ENCODE measurements around the gene YIPF1. TPM values are rescaled to one million over a fixed set of nuclear protein-coding genes. Genes with fewer than 3 reads are reported as not detected.

The YIPF1 gene
- polyA plus RNA-seq, 3 donors: 24.4 to 51.9 (median 42.1) TPM

DNA sequence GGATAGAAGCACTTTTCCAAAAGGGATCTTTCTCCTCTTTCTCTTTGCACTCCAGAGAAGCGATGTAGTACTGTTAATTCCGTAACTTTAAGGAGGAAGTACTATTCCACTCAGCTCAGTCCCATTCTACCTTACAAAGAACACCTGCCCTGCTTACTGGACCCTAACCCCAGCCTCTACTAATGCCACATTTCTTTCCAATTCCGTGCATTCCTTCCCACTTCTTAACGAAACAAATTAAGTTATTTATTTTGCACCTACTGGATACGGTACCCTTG is 52.0 kb downstream of the YIPF1 start:
- TF ChIP-seq, protein P1, sequence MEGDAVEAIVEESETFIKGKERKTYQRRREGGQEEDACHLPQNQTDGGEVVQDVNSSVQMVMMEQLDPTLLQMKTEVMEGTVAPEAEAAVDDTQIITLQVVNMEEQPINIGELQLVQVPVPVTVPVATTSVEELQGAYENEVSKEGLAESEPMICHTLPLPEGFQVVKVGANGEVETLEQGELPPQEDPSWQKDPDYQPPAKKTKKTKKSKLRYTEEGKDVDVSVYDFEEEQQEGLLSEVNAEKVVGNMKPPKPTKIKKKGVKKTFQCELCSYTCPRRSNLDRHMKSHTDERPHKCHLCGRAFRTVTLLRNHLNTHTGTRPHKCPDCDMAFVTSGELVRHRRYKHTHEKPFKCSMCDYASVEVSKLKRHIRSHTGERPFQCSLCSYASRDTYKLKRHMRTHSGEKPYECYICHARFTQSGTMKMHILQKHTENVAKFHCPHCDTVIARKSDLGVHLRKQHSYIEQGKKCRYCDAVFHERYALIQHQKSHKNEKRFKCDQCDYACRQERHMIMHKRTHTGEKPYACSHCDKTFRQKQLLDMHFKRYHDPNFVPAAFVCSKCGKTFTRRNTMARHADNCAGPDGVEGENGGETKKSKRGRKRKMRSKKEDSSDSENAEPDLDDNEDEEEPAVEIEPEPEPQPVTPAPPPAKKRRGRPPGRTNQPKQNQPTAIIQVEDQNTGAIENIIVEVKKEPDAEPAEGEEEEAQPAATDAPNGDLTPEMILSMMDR (IDR thresholded peaks at IDR 0.05): no peak
- no peaks in the 10 kb centered on the region for H3K36me3 ChIP-seq (replicated peaks in 1 of 2; ENCODE audit: control insufficient read depth in 1 of 2, insufficient read depth in 2 of 2, low read length in 2 of 2)
- Mint-ChIP-seq H3K27me3 (ENCODE audit: low read depth in 3 of 3) (peaks cover 0 to 4% (median 2%) of the 10 kb centered on the region in 3 donors), H3K4me3 (peak overlapping the region; percentile 93 to 98), H3K36me3 (peaks cover 1 to 4% of the 10 kb centered on the region in 2 donors), H3K27ac (peak overlapping the region; percentile 83 to 99 (median 96)), H3K9me3 (peaks cover 0 to 15% (median 11%) of the 10 kb centered on the region in 7 donors), H3K4me1 (peaks cover 22% of the 10 kb centered on the region)
- no peaks in the 10 kb centered on the region for H3K27me3 ChIP-seq (ENCODE audit: control insufficient read depth in 2 of 2, insufficient read depth in 2 of 2, low read length in 2 of 2)
- no peaks in the 10 kb centered on the region for H4K20me1 ChIP-seq (ENCODE audit: insufficient read depth, low read length)
- H3K4me1 ChIP-seq (ENCODE audit: control insufficient read depth in 1 of 2, insufficient read depth in 2 of 2, low read length in 2 of 2): peaks cover 8 to 16% of the 10 kb centered on the region in 2 donors
- peak in 1 of 3 donors; percentile 8 for DNase-seq
- intact Hi-C loops (cut with micrococcal nuclease): loop anchor here (5.0 kb wide), 3 partner anchors 55 to 215 kb away; partner anchors contain the start of genes DIO1 (in 1 of the 2), IFT25 (in 1 of the 2), LRRC42 (in 1 of the 2) and TCEANC2 (in 1 of the 2)
- peaks cover 4 to 10% of the 10 kb centered on the region in 2 donors for H3K9me3 ChIP-seq (replicated peaks in 1 of 2; ENCODE audit: control insufficient read depth in 1 of 2, insufficient read depth in 1 of 2, low read length in 2 of 2)
- H2AFZ ChIP-seq (ENCODE audit: insufficient read depth, low read depth, low read length, poor library complexity, severe bottlenecking): peak overlapping the region; percentile 84
- H3K4me3 ChIP-seq (replicated peaks in 1 of 3; ENCODE audit: low read depth in 2 of 3, low read length in 3 of 3): peak overlapping the region; percentile 83 to 93 (median 86)
- H3K9ac ChIP-seq (ENCODE audit: insufficient read depth, low read length, poor library complexity, severe bottlenecking): peak overlapping the region; percentile 85
- WGBS (ENCODE audit: insufficient coverage): 5% methylated on average over 4 of the region's 5 CpGs
- H3K4me2 ChIP-seq (replicated peaks; ENCODE audit: extremely low read depth, low read length, poor library complexity, severe bottlenecking): peak overlapping the region; percentile 85
- H3K27ac ChIP-seq (ENCODE audit: low read depth in 1 of 2, low read length in 2 of 2): peak overlapping the region; percentile 7 to 89
- H3K79me2 ChIP-seq (ENCODE audit: insufficient read depth, low read length): peaks cover 55% of the 10 kb centered on the region

DNA sequence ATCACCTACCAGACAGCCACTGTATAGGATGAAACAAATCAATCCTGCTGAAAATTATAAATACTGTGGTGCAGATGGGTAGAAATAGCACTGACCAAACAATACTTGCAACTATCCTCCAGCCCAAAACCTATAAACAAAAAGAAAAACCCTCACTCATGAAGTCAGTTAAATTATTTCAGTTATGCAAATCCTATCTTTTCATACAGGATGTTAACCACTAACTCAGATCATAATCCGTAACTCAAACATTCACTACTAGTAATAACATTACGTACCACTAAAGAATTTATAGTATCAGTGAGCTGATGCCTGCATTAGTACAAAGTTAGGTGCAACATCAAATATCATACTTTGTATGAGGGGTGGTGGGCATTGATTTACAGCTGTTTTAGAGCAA is 54.1 kb downstream of the YIPF1 start:
- H2AFZ ChIP-seq (ENCODE audit: insufficient read depth, low read depth, low read length, poor library complexity, severe bottlenecking): no peak overlapping the region
- peaks cover 22% of the 10 kb centered on the region for H3K4me1 Mint-ChIP-seq
- no peaks in the 10 kb centered on the region for H3K36me3 ChIP-seq (replicated peaks in 1 of 2; ENCODE audit: control insufficient read depth in 1 of 2, insufficient read depth in 2 of 2, low read length in 2 of 2)
- H3K27me3 Mint-ChIP-seq (ENCODE audit: low read depth in 3 of 3): peaks cover 0 to 4% (median 2%) of the 10 kb centered on the region in 3 donors
- no peaks in the 10 kb centered on the region for H3K27me3 ChIP-seq (ENCODE audit: control insufficient read depth in 2 of 2, insufficient read depth in 2 of 2, low read length in 2 of 2)
- WGBS (ENCODE audit: insufficient coverage): no CpG with 5 or more reads among the region's 2 CpGs
- peaks cover 8 to 16% of the 10 kb centered on the region in 2 donors for H3K4me1 ChIP-seq (ENCODE audit: control insufficient read depth in 1 of 2, insufficient read depth in 2 of 2, low read length in 2 of 2)
- H3K9me3 Mint-ChIP-seq: no peaks in the 10 kb centered on the region
- TF ChIP-seq, protein P1 (IDR thresholded peaks at IDR 0.05): no peak
- no peaks in the 10 kb centered on the region for H4K20me1 ChIP-seq (ENCODE audit: insufficient read depth, low read length)
- DNase-seq: no peak
- H3K36me3 Mint-ChIP-seq: peaks cover 6 to 16% of the 10 kb centered on the region in 2 donors
- peak overlapping the region in 3 of 7 donors; percentile 30 to 73 (median 50) for H3K27ac Mint-ChIP-seq
- H3K9ac ChIP-seq (ENCODE audit: insufficient read depth, low read length, poor library complexity, severe bottlenecking): no peak overlapping the region
- no peak overlapping the region for H3K4me3 Mint-ChIP-seq
- H3K27ac ChIP-seq (ENCODE audit: low read depth in 1 of 2, low read length in 2 of 2): no peak overlapping the region
- intact Hi-C loops (cut with micrococcal nuclease): loop anchor here (5.0 kb wide), 3 partner anchors 57 to 217 kb away; partner anchors contain the start of genes DIO1 (in 1 of the 2), IFT25 (in 1 of the 2), LRRC42 (in 1 of the 2) and TCEANC2 (in 1 of the 2)
- no peaks in the 10 kb centered on the region for H3K9me3 ChIP-seq (replicated peaks in 1 of 2; ENCODE audit: control insufficient read depth in 1 of 2, insufficient read depth in 1 of 2, low read length in 2 of 2)
- peaks cover 58% of the 10 kb centered on the region for H3K79me2 ChIP-seq (ENCODE audit: insufficient read depth, low read length)
- H3K4me3 ChIP-seq (replicated peaks in 1 of 3; ENCODE audit: low read depth in 2 of 3, low read length in 3 of 3): no peak overlapping the region
- no peak overlapping the region for H3K4me2 ChIP-seq (replicated peaks; ENCODE audit: extremely low read depth, low read length, poor library complexity, severe bottlenecking)
